Measurements from ENCODE around the gene PPFIA4. TPM values are rescaled to one million over a fixed set of nuclear protein-coding genes. Genes with fewer than 3 reads are reported as not detected.
"Not testable (repeated sequence)": the region's sequence is repeated elsewhere in the genome, so short reads cannot be mapped to it uniquely, and the experiment has no call there.

PPFIA4 gene
- total and polyA plus RNA-seq, 12 donors: 8.1 to 60.6 (median 29.9) TPM

- ATAC-seq: no peak
- WGBS, 2 donors: 75 to 78% methylated on average over 6 of the region's 6 CpGs
- no peak for DNase-seq
- H3K4me3 ChIP-seq: no peak overlapping the region
- H3K27me3 ChIP-seq: no peaks in the 10 kb centered on the region
- H3K4me1 ChIP-seq: no peaks in the 10 kb centered on the region
- H3K27ac ChIP-seq: no peak overlapping the region
- intact Hi-C loops (cut with DNase I): no loop called here
- TF ChIP-seq, protein P1, sequence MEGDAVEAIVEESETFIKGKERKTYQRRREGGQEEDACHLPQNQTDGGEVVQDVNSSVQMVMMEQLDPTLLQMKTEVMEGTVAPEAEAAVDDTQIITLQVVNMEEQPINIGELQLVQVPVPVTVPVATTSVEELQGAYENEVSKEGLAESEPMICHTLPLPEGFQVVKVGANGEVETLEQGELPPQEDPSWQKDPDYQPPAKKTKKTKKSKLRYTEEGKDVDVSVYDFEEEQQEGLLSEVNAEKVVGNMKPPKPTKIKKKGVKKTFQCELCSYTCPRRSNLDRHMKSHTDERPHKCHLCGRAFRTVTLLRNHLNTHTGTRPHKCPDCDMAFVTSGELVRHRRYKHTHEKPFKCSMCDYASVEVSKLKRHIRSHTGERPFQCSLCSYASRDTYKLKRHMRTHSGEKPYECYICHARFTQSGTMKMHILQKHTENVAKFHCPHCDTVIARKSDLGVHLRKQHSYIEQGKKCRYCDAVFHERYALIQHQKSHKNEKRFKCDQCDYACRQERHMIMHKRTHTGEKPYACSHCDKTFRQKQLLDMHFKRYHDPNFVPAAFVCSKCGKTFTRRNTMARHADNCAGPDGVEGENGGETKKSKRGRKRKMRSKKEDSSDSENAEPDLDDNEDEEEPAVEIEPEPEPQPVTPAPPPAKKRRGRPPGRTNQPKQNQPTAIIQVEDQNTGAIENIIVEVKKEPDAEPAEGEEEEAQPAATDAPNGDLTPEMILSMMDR (IDR thresholded peaks at IDR 0.05): no peak
- H3K36me3 ChIP-seq: peaks cover 7 to 100% (median 79%) of the 10 kb centered on the region in 9 donors
- no peaks in the 10 kb centered on the region for H3K9me3 ChIP-seq
Observed at GRCh38 chr1:203017692-203018091, 8.6 kb upstream of the PPFIA4 start.

DNA sequence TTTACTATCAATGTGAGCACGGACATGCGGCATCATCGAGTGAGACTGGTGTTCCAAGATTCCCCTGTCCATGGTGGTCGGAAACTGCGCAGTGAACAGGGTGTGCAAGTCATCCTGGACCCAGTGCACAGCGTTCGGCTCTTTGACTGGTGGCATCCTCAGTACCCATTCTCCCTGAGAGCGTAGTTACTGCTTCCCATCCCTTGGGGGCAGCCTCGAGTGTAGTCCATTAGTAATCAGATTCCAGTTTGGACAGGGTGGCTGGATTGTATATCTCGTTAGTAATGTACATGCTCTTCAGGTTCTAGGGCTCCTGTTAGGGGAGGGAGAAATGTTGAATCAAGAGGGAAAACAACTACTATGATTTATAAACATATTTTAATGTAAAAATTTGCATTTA lies 3.4 kb upstream of the PPFIA4 start:
- WGBS, 2 donors: 94% methylated on average over 4 to 5 of the region's 10 CpGs
- Histone ChIP-seq H3K4me1 (peaks cover 0 to 21% (median 13%) of the 10 kb centered on the region in 9 donors), H3K36me3 (peaks cover under 1 to 73% (median 52%) of the 10 kb centered on the region in 9 donors), H3K27me3 (peaks cover 0 to 13% (median 0%) of the 10 kb centered on the region in 7 donors)
- H3K4me3 ChIP-seq; DNase-seq; H3K27ac ChIP-seq; intact Hi-C loops (cut with DNase I); ATAC-seq; H3K9me3 ChIP-seq: not testable (repeated sequence)

DNA sequence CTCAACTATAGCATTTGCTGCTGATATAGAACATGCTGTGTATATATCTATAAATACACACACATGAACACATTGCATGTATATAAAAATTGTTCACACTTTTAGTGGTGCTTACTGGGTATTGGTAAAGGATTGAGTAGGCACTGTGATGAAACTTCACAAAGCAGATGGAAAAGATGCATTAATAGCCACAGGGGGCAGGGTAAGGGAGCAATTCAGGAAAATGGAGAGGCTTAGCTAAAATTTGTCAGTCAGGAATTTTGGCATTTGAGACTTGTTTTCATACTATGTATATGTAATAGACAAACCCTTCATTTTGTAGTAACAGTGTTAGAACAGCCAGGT lies 633 bp upstream of the PPFIA4 start:
- H3K36me3 ChIP-seq: peaks cover 0 to 45% (median 29%) of the 10 kb centered on the region in 9 donors
- ATAC-seq (no peak), DNase-seq (no peak)
- H3K9me3 ChIP-seq: no peaks in the 10 kb centered on the region
- H3K27ac ChIP-seq: peak overlapping the region in 9 of 10 donors; percentile 47 to 90 (median 59)
- intact Hi-C loops (cut with DNase I): no loop called here
- H3K4me3 ChIP-seq: peak overlapping the region in 7 of 10 donors; percentile 55 to 81 (median 70)
- H3K27me3 ChIP-seq: peaks cover 0 to 13% (median 0%) of the 10 kb centered on the region in 7 donors
- peaks cover 7 to 43% (median 28%) of the 10 kb centered on the region in 9 donors for H3K4me1 ChIP-seq
- TF ChIP-seq, protein P1 (IDR thresholded peaks at IDR 0.05): no peak

- Histone ChIP-seq H3K4me1 (peaks cover 7 to 43% (median 28%) of the 10 kb centered on the region in 9 donors), H3K27ac (peak overlapping the region in 7 of 10 donors; percentile 50 to 90 (median 64)), H3K36me3 (peaks cover 0 to 32% (median 19%) of the 10 kb centered on the region in 9 donors), H3K9me3 (no peaks in the 10 kb centered on the region), H3K4me3 (peak overlapping the region; percentile 41 to 81 (median 70)), H3K27me3 (peaks cover 0 to 13% (median 0%) of the 10 kb centered on the region in 7 donors)
- TF ChIP-seq, protein P1 (IDR thresholded peaks at IDR 0.05): no peak
- ATAC-seq (peak in 7 of 8 donors; percentile 6 to 46 (median 18)), DNase-seq (peak in 1 of 2 donors; percentile 29)
- 7 to 8% methylated on average over 46 of the region's 46 CpGs for WGBS, 2 donors
- intact Hi-C loops (cut with DNase I): no loop called here
Observed at GRCh38 chr1:203026666-203027663, 674 bp downstream of the PPFIA4 start.
